DND-41 (cell line): ENCODE results near the gene ITM2C.
A peak's percentile ranks its signal among the peaks of the same experiment; 100 is the strongest.

Source experiments
- ATAC-seq: fragments of 200-7000 bp; cut with Tn5 transposase; 3 replicates; pipeline ENCODE4 v1.9.1; 2021; ENCODE audit warnings: low read depth; ENCODE audit not compliant: insufficient read depth
- DNase-seq: peaks from one replicate; pipeline ENCODE4 v3.0.0-alpha.2; 2020
- H2AFZ ChIP-seq: 2 replicates; pipeline ENCODE4 v1.6.0; 2012; ENCODE audit warnings: low read depth, low read length
- H3K27ac ChIP-seq: 2 replicates; pipeline ENCODE4 v1.5.1; 2012; ENCODE audit warnings: low read length, inconsistent platforms
- H3K27me3 ChIP-seq: fragments of 200-600 bp; sonication (generic); 2 replicates; pipeline ENCODE4 v1.6.0; 2012; ENCODE audit warnings: low read length, mild to moderate bottlenecking, inconsistent platforms; ENCODE audit not compliant: insufficient read depth, poor library complexity
- H3K36me3 ChIP-seq: 2 replicates; pipeline ENCODE4 v1.5.1; 2012; ENCODE audit warnings: low read length, inconsistent platforms; ENCODE audit not compliant: insufficient read depth
- H3K4me1 ChIP-seq: 2 replicates; pipeline ENCODE4 v1.5.1; 2012; ENCODE audit warnings: mild to moderate bottlenecking, low read length; ENCODE audit not compliant: insufficient read depth
- H3K4me2 ChIP-seq: 2 replicates; pipeline ENCODE4 v1.6.0; 2012; ENCODE audit warnings: mild to moderate bottlenecking, moderate library complexity, low read length, inconsistent platforms; ENCODE audit not compliant: insufficient read depth
- H3K4me3 ChIP-seq, 2 experiments: fragments of 200-600 bp in 1 of 2; shearing (Covaris generic) in 1 of 2; 2 replicates each; pipeline ENCODE4 v1.5.1; 2012 to 2016; ENCODE audit warnings: inconsistent platforms in 2 of 2, low read length in 2 of 2, mild to moderate bottlenecking in 2 of 2, low read depth in 1 of 2, moderate library complexity in 1 of 2
- H3K79me2 ChIP-seq: 2 replicates; pipeline ENCODE4 v1.6.0; 2012; ENCODE audit warnings: low read length, inconsistent platforms; ENCODE audit not compliant: insufficient read depth
- H3K9ac ChIP-seq: 2 replicates; pipeline ENCODE4 v1.6.0; 2012; ENCODE audit warnings: low read depth, mild to moderate bottlenecking, inconsistent platforms, low read length, moderate library complexity
- H3K9me3 ChIP-seq: 2 replicates; pipeline ENCODE4 v1.5.1; 2012; ENCODE audit warnings: low read length, moderate library complexity, mild to moderate bottlenecking, inconsistent platforms; ENCODE audit not compliant: insufficient read depth, severe bottlenecking
- H4K20me1 ChIP-seq: 2 replicates; pipeline ENCODE4 v1.6.0; 2012; ENCODE audit warnings: low read length; ENCODE audit not compliant: insufficient read depth
- CTCF ChIP-seq: IDR thresholded peaks from 2 replicates; pipeline ENCODE4 v1.5.1; 2012; ENCODE audit warnings: borderline replicate concordance, low read length, moderate library complexity, mild to moderate bottlenecking; ENCODE audit not compliant: poor library complexity, severe bottlenecking; ENCODE audit errors: extremely low read depth
- EZH2 ChIP-seq: IDR thresholded peaks from 3 replicates; pipeline ENCODE4 v1.6.1; 2012; ENCODE audit warnings: borderline replicate concordance, low read depth, mild to moderate bottlenecking, moderate library complexity, low read length, inconsistent platforms; ENCODE audit not compliant: severe bottlenecking

Gene ITM2C

GRCh38 chr2:230875347-230876315 is 10.9 kb downstream of the ITM2C start:
- H3K4me2 ChIP-seq: no peak overlapping the region
- no peak for TF ChIP-seq EZH2
- peaks cover 24% of the 10 kb centered on the region for H3K4me1 ChIP-seq
- H4K20me1 ChIP-seq: peaks cover 22% of the 10 kb centered on the region
- DNase-seq (no peak), ATAC-seq (no peak)
- no peak overlapping the region for H3K4me3 ChIP-seq
- H3K27me3 ChIP-seq: no peaks in the 10 kb centered on the region
- H2AFZ ChIP-seq: no peak overlapping the region
- H3K79me2 ChIP-seq: peaks cover under 1% of the 10 kb centered on the region; the same call in 1 of the 2 replicates
- H3K36me3 ChIP-seq: peaks cover 43% of the 10 kb centered on the region
- H3K9me3 ChIP-seq: no peaks in the 10 kb centered on the region
- H3K9ac ChIP-seq: no peak overlapping the region
- H3K27ac ChIP-seq: no peak overlapping the region

- Histone ChIP-seq H3K4me2 (no peak overlapping the region), H2AFZ (no peak overlapping the region), H3K27me3 (no peaks in the 10 kb centered on the region), H3K9me3 (no peaks in the 10 kb centered on the region), H3K79me2 (no peaks in the 10 kb centered on the region), H3K36me3 (peaks cover 43% of the 10 kb centered on the region), H3K4me3 (no peak overlapping the region), H4K20me1 (peaks cover 9% of the 10 kb centered on the region), H3K27ac (peak overlapping the region; percentile 53), H3K4me1 (peaks cover 24% of the 10 kb centered on the region), H3K9ac (no peak overlapping the region)
- DNase-seq (no peak), ATAC-seq (no peak)
- TF ChIP-seq EZH2 (no peak), CTCF (no peak)
Observed at GRCh38 chr2:230877116-230877758, 12.5 kb downstream of the ITM2C start.

GRCh38 chr2:230877759-230878598 is 13.2 kb downstream of the ITM2C start:
- Histone ChIP-seq H3K79me2 (no peaks in the 10 kb centered on the region), H4K20me1 (peaks cover 5% of the 10 kb centered on the region; the same call in 1 of the 2 replicates), H3K27ac (peak overlapping the region; percentile 53), H3K9ac (peak overlapping the region; percentile 19; the same call in 1 of the 2 replicates), H3K9me3 (no peaks in the 10 kb centered on the region), H3K27me3 (no peaks in the 10 kb centered on the region), H3K4me3 (no peak overlapping the region), H3K4me1 (peaks cover 24% of the 10 kb centered on the region), H3K36me3 (peaks cover 43% of the 10 kb centered on the region), H3K4me2 (peak overlapping the region; percentile 22; the same call in 1 of the 2 replicates), H2AFZ (no peak overlapping the region)
- ATAC-seq: peak; percentile 91
- TF ChIP-seq EZH2 (no peak), CTCF (no peak)
- peak; percentile 83 for DNase-seq
